BLaER1 treated with 17β-estradiol and CSF1 and Interleukin-3, amounts not matched to agents 10 nM and 100 nM (cell line): ENCODE results near the gene AFF3.

Source experiments
- H3K27ac ChIP-seq, 11 experiments: shearing (Covaris generic); formaldehyde crosslinking; 2 replicates each; pipeline ENCODE4 v1.8.1; 2022
- H3K27me3 ChIP-seq, 11 experiments: shearing (Covaris generic); formaldehyde crosslinking; 2 replicates each; pipeline ENCODE4 v1.8.1; 2022
- H3K36me3 ChIP-seq, 11 experiments: shearing (Covaris generic); formaldehyde crosslinking; 2 replicates each; pipeline ENCODE4 v1.8.1; 2022
- H3K4me1 ChIP-seq, 10 experiments: shearing (Covaris generic); formaldehyde crosslinking; 2 replicates each; pipeline ENCODE4 v1.8.1; 2022
- H3K4me2 ChIP-seq, 11 experiments: shearing (Covaris generic); formaldehyde crosslinking; 2 replicates each; pipeline ENCODE4 v1.8.1; 2022
- H3K4me3 ChIP-seq, 10 experiments: shearing (Covaris generic); formaldehyde crosslinking; 2 replicates each; pipeline ENCODE4 v1.8.1; 2022
- H3K9ac ChIP-seq, 11 experiments: shearing (Covaris generic); formaldehyde crosslinking; 2 replicates each; pipeline ENCODE4 v1.8.1; 2022
- H3K9me3 ChIP-seq, 11 experiments: shearing (Covaris generic); formaldehyde crosslinking; replicated peaks in 1 of 11; 2 replicates each; pipeline ENCODE4 v1.8.1; 2022
- H4K20me1 ChIP-seq, 11 experiments: shearing (Covaris generic); formaldehyde crosslinking; 2 replicates each; pipeline ENCODE4 v1.8.1; 2022
- Cebpa-rat ChIP-seq, 11 experiments: shearing (Covaris generic); IDR thresholded peaks; 2 replicates each; pipeline ENCODE4 v1.8.1; 2022

The AFF3 gene

DNA sequence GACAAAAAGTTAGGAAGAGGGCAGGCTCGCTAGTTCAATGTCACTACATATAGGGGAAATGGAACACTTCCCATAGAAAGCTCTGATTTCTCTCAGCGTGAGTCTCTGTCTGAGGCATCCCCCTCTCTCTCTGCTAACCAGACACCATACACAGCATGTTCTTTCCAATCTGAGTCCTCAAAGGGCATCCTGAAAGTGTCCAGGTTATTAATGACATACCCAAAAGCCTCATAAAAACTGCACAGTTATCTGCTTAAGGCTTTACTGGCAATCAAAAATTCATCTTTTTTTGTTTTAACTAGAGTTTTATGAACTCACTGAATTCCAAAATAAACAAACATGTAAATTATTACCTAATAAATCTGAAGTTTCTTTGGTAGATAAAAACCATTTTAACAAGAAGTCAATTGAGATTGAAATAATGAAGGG is 137.4 kb downstream of the AFF3 start:
- Histone ChIP-seq H3K4me2 (no peak overlapping the region), H4K20me1 (no peaks in the 10 kb centered on the region; a peak in 3 of 22 replicates), H3K36me3 (peaks cover 14 to 89% (median 66%) of the 10 kb centered on the region in 11 experiments), H3K9ac (no peak overlapping the region), H3K27ac (no peak overlapping the region), H3K9me3 (no peaks in the 10 kb centered on the region), H3K4me3 (no peak overlapping the region), H3K27me3 (no peaks in the 10 kb centered on the region), H3K4me1 (peaks cover 9 to 14% (median 11%) of the 10 kb centered on the region in 10 experiments)
- TF ChIP-seq Cebpa-rat (IDR thresholded peaks at IDR 0.05), result no peak

DNA sequence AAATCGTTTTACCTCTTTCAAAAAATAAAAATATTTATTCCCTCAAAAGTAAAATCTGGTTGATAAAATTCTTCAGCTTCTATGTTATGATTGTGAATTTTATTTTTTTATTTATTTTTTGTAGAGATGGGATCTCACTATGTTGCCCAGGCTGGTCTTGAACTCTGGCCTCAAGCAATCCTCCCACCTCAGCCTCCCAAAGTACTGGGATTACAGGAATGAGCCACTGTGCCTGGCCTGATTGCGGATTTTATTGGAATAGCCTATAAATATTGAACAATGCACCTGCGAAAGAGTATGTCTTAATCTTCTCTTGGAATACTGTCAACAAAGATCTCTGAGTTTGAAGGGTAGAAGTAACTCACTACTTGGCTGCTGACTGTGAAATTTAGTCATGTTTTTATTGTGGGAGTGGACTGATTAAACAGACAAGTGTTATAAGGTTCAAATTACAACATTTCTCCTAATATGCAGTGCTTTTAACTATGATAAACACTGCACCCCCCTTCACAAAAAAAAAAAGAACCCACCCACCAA is 138.0 kb downstream of the AFF3 start:
- Histone ChIP-seq H3K4me3 (no peak overlapping the region), H3K9ac (no peak overlapping the region), H4K20me1 (no peaks in the 10 kb centered on the region; a peak in 3 of 22 replicates), H3K4me1 (peaks cover 4 to 9% (median 5%) of the 10 kb centered on the region in 10 experiments), H3K27me3 (no peaks in the 10 kb centered on the region), H3K27ac (no peak overlapping the region), H3K9me3 (no peaks in the 10 kb centered on the region), H3K36me3 (peaks cover 14 to 95% (median 69%) of the 10 kb centered on the region in 11 experiments), H3K4me2 (no peak overlapping the region)
- TF ChIP-seq Cebpa-rat (IDR thresholded peaks at IDR 0.05), result no peak

DNA sequence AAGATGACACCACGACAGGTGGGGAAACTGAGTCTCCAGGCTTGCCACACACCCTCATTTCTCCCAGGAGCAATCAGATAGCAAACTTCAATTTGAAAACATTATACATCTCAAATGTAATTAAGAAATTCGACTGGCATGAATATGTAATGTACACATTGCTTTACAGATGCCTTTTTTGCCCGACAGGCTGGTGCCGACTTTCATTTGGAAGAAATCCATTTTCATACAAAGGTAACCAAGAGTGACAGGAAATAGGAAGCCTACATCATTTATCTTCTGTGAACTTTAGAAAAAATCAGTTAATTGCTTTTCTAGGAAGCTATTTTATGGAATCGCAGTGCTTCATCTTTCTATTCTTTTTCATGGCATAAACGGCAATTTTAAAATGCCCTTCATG is 140.3 kb downstream of the AFF3 start:
- no peaks in the 10 kb centered on the region for H3K9me3 ChIP-seq
- H3K9ac ChIP-seq, result no peak overlapping the region
- no peak overlapping the region for H3K27ac ChIP-seq
- H3K4me1 ChIP-seq, result no peaks in the 10 kb centered on the region
- H3K4me2 ChIP-seq, result no peak overlapping the region
- H3K36me3 ChIP-seq, result peaks cover 8 to 96% (median 66%) of the 10 kb centered on the region in 11 experiments
- TF ChIP-seq Cebpa-rat (IDR thresholded peaks at IDR 0.05), result no peak
- H3K27me3 ChIP-seq, result no peaks in the 10 kb centered on the region
- no peaks in the 10 kb centered on the region; a peak in 4 of 22 replicates for H4K20me1 ChIP-seq
- H3K4me3 ChIP-seq, result no peak overlapping the region

DNA sequence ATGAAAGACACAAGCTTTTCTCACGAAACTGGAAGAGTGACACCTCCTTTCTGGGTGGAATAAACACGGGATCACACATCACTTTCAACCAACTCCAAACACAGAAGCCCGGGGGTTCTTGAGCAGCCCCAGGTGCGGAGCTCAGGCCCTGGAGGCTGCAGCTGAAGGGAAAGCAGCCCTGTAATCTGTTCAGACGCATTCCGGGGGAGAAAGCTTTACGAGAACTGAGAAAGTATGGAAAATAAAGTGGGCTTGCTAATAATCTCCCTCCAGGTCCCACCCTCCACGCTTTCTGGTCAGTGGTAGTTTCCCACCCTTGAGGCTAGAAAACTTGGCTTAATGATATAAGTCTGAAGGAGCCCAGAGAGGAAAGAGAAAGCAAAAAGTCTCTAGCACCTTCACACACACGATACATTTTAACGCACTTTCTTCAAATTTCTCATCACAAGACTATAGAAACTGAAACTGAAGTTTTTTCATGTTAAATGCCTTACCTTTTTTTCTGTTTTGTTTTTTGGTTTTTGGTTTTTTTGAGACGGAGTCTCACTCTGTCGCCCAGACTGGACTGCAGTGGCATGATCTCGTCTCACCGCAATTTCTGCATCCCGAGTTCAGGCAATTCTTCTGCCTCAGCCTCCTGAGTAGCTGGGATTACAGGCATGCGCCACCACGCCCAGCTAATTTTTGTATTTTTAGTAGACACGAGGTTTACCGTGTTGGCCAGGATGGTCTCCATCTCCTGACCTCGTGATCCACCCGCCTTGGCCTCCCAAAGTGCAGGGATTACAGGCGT is 141.3 kb downstream of the AFF3 start:
- H3K9ac ChIP-seq, result no peak overlapping the region
- TF ChIP-seq Cebpa-rat (IDR thresholded peaks at IDR 0.05), result no peak
- H3K4me2 ChIP-seq, result no peak overlapping the region
- H3K27ac ChIP-seq, result no peak overlapping the region
- peaks cover 0 to 91% (median 57%) of the 10 kb centered on the region in 11 experiments; a peak in 20 of 22 replicates for H3K36me3 ChIP-seq
- H3K27me3 ChIP-seq, result no peaks in the 10 kb centered on the region
- no peaks in the 10 kb centered on the region; a peak in 3 of 22 replicates for H4K20me1 ChIP-seq
- H3K9me3 ChIP-seq, result no peaks in the 10 kb centered on the region
- H3K4me1 ChIP-seq, result no peaks in the 10 kb centered on the region
- H3K4me3 ChIP-seq, result no peak overlapping the region

DNA sequence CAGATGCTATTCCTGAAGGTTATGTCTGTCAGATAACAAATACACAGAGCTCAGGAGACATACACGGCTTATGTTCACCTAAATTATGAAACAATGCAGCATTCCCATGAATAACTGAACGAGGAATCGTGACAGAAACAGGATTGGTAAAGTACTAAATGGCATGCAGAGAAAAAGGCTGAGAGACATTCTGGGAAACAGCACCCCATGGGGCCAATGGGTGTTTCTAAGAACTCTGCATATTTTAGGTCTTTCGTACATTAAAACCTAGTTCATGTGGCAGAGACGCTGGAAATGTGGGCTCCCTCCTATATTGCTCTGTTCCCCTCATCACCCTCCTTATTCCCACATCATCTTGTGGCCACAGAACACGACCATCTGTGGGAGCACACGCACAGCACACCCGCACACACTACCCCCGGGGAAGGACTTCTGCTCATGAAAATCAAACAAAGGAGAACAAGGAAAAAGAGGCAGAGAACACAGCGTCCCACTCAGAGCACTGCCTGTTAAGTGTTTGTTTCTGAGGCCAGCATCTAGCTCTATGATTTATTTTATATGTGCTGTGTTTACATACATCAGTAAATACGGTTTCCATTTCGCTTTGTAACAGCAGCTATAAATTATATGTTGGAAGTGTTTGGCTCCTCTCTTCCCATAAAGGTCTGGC is 143.6 kb downstream of the AFF3 start:
- Histone ChIP-seq H3K27ac (no peak overlapping the region), H3K4me3 (no peak overlapping the region), H3K9me3 (no peaks in the 10 kb centered on the region), H3K9ac (no peak overlapping the region), H3K36me3 (peaks cover 0 to 67% (median 46%) of the 10 kb centered on the region in 11 experiments; a peak in 20 of 22 replicates), H4K20me1 (no peaks in the 10 kb centered on the region; a peak in 3 of 22 replicates), H3K4me2 (no peak overlapping the region), H3K27me3 (no peaks in the 10 kb centered on the region), H3K4me1 (no peaks in the 10 kb centered on the region)
- TF ChIP-seq Cebpa-rat (IDR thresholded peaks at IDR 0.05), result no peak

DNA sequence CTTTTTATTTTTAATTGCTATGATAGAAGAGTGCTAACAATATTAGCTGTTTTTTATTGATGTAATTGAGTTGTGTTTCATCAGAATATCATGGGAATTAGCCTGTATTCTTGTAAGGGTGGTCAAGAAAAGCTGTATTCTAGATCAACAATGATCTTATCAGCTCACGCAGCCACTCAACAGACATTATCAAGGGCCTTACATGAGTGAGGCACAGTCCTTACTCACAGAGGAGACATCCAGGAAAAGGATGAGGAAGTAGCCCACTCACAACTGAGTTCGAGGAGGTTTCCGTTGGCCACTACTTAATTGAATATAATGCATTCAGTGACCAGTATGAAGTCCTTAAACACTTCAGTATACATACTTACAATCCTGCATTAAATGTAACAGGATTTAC is 152.5 kb downstream of the AFF3 start:
- no peak overlapping the region for H3K9ac ChIP-seq
- H3K27me3 ChIP-seq, result no peaks in the 10 kb centered on the region
- H3K9me3 ChIP-seq, result no peaks in the 10 kb centered on the region
- no peak overlapping the region for H3K4me3 ChIP-seq
- no peaks in the 10 kb centered on the region for H3K4me1 ChIP-seq
- H4K20me1 ChIP-seq, result no peaks in the 10 kb centered on the region; a peak in 1 of 22 replicates
- H3K36me3 ChIP-seq, result peaks cover 0 to 44% (median 10%) of the 10 kb centered on the region in 11 experiments; a peak in 11 of 22 replicates
- no peak overlapping the region for H3K27ac ChIP-seq
- no peak for TF ChIP-seq Cebpa-rat (IDR thresholded peaks at IDR 0.05)
- no peak overlapping the region for H3K4me2 ChIP-seq

DNA sequence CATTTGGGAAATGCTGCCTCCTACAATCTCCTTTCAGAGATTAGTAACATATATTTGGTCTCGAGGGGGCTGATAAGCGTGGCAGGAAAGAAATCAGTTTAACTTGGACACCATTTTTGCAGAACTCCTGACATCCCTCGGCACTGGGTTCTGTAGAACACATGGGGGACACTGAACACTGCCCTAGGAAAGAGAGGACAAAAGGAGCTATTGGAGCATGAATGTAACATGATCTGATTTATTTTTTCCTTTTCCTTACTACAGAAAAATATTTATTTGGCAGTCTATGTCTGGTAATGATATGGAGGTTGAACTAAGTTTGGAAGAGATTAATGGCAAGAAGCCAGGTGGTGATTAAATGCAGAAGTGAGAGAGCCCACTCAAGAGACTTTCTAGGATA is 153.8 kb downstream of the AFF3 start:
- no peak overlapping the region for H3K27ac ChIP-seq
- H3K9me3 ChIP-seq, result no peaks in the 10 kb centered on the region
- TF ChIP-seq Cebpa-rat (IDR thresholded peaks at IDR 0.05), result no peak
- no peaks in the 10 kb centered on the region; a peak in 1 of 22 replicates for H4K20me1 ChIP-seq
- H3K4me1 ChIP-seq, result no peaks in the 10 kb centered on the region
- H3K9ac ChIP-seq, result no peak overlapping the region
- H3K4me2 ChIP-seq, result no peak overlapping the region
- H3K27me3 ChIP-seq, result no peaks in the 10 kb centered on the region
- H3K36me3 ChIP-seq, result peaks cover 0 to 46% (median 10%) of the 10 kb centered on the region in 11 experiments; a peak in 11 of 22 replicates
- no peak overlapping the region for H3K4me3 ChIP-seq

DNA sequence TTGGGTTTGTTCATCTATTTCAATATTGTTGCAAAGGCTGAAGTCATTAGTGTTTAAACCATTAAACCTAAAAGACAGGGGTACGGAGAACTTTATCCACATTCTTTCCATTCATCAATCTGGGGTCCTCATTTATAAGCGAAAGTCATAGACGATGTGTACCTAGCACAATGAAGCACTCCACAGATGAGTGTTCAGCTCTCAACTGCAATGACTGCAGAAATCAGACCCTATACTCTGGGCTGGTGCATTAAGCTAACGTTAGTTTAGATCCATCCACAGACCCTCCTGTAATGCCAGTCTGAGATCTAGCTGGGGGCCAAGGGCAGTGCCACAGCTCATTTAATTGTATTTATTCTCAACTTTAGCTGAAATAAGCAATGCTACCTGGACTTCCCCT is 155.2 kb downstream of the AFF3 start:
- Histone ChIP-seq H3K27ac (no peak overlapping the region), H4K20me1 (no peaks in the 10 kb centered on the region; a peak in 1 of 22 replicates), H3K4me1 (no peaks in the 10 kb centered on the region), H3K4me3 (no peak overlapping the region), H3K4me2 (no peak overlapping the region), H3K9ac (no peak overlapping the region), H3K36me3 (peaks cover 0 to 54% (median 13%) of the 10 kb centered on the region in 11 experiments; a peak in 18 of 22 replicates), H3K27me3 (no peaks in the 10 kb centered on the region), H3K9me3 (0 out of 22 replicates have a peak, but pooled peaks cover 0 to 3% (median 0%) of the 10 kb centered on the region in 11 experiments)
- TF ChIP-seq Cebpa-rat (IDR thresholded peaks at IDR 0.05), result no peak

DNA sequence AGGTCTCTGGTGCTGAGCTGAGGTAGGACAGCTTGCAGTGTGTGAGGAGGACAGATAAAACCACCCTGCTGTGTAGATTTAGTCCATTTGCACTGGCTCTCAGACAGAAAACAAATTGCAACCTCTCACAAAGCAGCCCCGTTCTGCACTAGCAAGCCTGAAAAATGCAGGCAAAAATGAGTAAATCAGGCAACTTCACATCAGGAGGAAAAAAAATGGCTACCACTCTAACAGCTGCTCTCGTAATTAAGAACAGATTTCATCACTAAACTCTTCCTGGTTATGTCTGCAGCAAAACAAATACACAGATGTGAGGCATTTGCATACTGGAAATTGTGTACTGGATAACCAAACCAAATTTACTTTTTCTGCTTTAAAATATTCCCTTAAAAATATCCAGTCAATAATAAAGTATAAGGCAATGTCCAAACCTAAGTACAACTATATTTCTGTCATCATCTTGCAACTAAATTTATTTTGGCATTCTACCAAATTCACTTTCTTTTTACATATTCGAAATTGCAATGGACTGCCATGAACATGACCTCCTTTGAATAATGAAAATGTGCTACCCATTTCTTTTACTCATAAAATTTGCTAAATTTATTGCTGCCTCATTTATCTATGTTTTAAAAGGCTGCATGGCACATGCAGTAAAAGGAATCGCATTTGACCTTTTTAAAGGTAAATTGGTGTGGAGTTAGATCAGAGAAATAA is 157.4 kb downstream of the AFF3 start:
- Histone ChIP-seq H3K4me2 (no peak overlapping the region), H3K9me3 (0 out of 22 replicates have a peak, but pooled peaks cover 0 to 8% (median 0%) of the 10 kb centered on the region in 11 experiments), H4K20me1 (no peaks in the 10 kb centered on the region; a peak in 1 of 22 replicates), H3K36me3 (peaks cover 0 to 46% (median 10%) of the 10 kb centered on the region in 11 experiments; a peak in 15 of 22 replicates), H3K9ac (no peak overlapping the region), H3K27ac (no peak overlapping the region), H3K4me1 (no peaks in the 10 kb centered on the region), H3K4me3 (no peak overlapping the region), H3K27me3 (no peaks in the 10 kb centered on the region)
- TF ChIP-seq Cebpa-rat (IDR thresholded peaks at IDR 0.05), result no peak
